OCI-LY7 (cell line): ENCODE measurements around the gene KAZALD1. TPM values are rescaled to one million over a fixed set of nuclear protein-coding genes. Genes with fewer than 3 reads are reported as not detected.

Experiments used
- BruUV-seq: library from RNA; stranded (reverse); fragments of 400-500 nt; replicated peaks from 2 replicates; lab custom pipeline; 2021; lab: Mats Ljungman, UMichigan
- CTCF ChIA-PET: fragments of 300-600 bp; sonication (Branson Sonifier 250); formaldehyde crosslinking; loops from one replicate; lab custom pipeline; 2022; ENCODE audit warnings: antibody characterized with exemption; ENCODE audit not compliant: unreplicated experiment; lab: Charles Lee
- POLR2A ChIA-PET: fragments of 300-600 bp; sonication (Branson Sonifier 250); formaldehyde crosslinking; loops from one replicate; lab custom pipeline; 2022; ENCODE audit warnings: antibody characterized with exemption; lab: Charles Lee
- DNase-seq: peaks from one replicate; pipeline ENCODE4 v3.0.0-alpha.2; 2015; ENCODE audit warnings: low spot score
- H2AFZ ChIP-seq: fragments of 200-600 bp; sonication (generic), shearing (Covaris generic); 2 replicates; pipeline ENCODE4 v1.6.1; 2014; ENCODE audit warnings: mild to moderate bottlenecking, antibody characterized with exemption, low read length, moderate library complexity
- H3K27ac ChIP-seq: fragments of 200-600 bp; sonication (generic); 2 replicates; pipeline ENCODE4 v1.5.1; 2014; ENCODE audit warnings: mixed run types, low read depth, mild to moderate bottlenecking, moderate library complexity, low read length, inconsistent platforms; ENCODE audit not compliant: poor library complexity, severe bottlenecking
- H3K36me3 ChIP-seq: fragments of 200-600 bp; sonication (generic); 2 replicates; pipeline ENCODE4 v1.6.1; 2014; ENCODE audit warnings: mild to moderate bottlenecking, antibody characterized with exemption, low read length, moderate library complexity, mixed read lengths; ENCODE audit not compliant: insufficient read depth
- H3K4me1 ChIP-seq: fragments of 200-600 bp; sonication (generic); 2 replicates; pipeline ENCODE4 v1.5.1; 2014; ENCODE audit warnings: mild to moderate bottlenecking, low read length; ENCODE audit not compliant: insufficient read depth, poor library complexity, severe bottlenecking
- H3K4me2 ChIP-seq: fragments of 200-600 bp; sonication (generic); 2 replicates; pipeline ENCODE4 v1.6.1; 2014; ENCODE audit warnings: mild to moderate bottlenecking, low read length
- H3K4me3 ChIP-seq: fragments of 200-600 bp; sonication (generic); 2 replicates; pipeline ENCODE4 v1.5.1; 2014; ENCODE audit warnings: mild to moderate bottlenecking, low read depth, low read length; ENCODE audit not compliant: poor library complexity, severe bottlenecking
- H3K79me2 ChIP-seq: fragments of 200-600 bp; sonication (generic); 2 replicates; pipeline ENCODE4 v1.6.1; 2016; ENCODE audit warnings: low read depth, mild to moderate bottlenecking, low read length, moderate library complexity, mixed read lengths; ENCODE audit not compliant: insufficient read depth
- H3K9me2 ChIP-seq: fragments of 200-600 bp; sonication (generic); 2 replicates; pipeline ENCODE4 v1.6.1; 2016; ENCODE audit warnings: mild to moderate bottlenecking, low read length, mixed read lengths; ENCODE audit not compliant: insufficient read depth
- H3K9me3 ChIP-seq: fragments of 200-600 bp; sonication (generic); 2 replicates; pipeline ENCODE4 v1.6.1; 2014; ENCODE audit warnings: mild to moderate bottlenecking, mixed run types, low read length, mixed read lengths
- H4K20me1 ChIP-seq: fragments of 200-600 bp; sonication (generic); 2 replicates; pipeline ENCODE4 v1.6.1; 2014; ENCODE audit warnings: mild to moderate bottlenecking, antibody characterized with exemption, low read length, moderate library complexity, mixed read lengths; ENCODE audit not compliant: insufficient read depth
- EZH2phosphoT487 ChIP-seq: fragments of 200-600 bp; sonication (generic); IDR thresholded peaks from 2 replicates; pipeline ENCODE4 v1.6.1; 2018; ENCODE audit warnings: low read depth, borderline replicate concordance, mild to moderate bottlenecking, mixed run types, antibody characterized with exemption, low read length, moderate library complexity, mixed read lengths
- intact Hi-C: fragments of 100-400 bp; cut with micrococcal nuclease; formaldehyde crosslinking; loops from one replicate; pipeline ENCODE4 v1.10.0; 2022; ENCODE audit not compliant: unreplicated experiment
- total RNA-seq, 2 experiments: library from RNA; depleted of rRNA in 1 of 2; stranded (reverse); fragments of >200 nt in 1 of 2; shearing (Covaris generic) in 1 of 2; gene quantifications; 2 replicates each; pipeline ENCODE4 v1.2.3, GENCODE V29; 2014 to 2022
- TF ChIP-seq, protein P1 (sequence below): fragments of 200-600 bp; sonication (generic); conservative IDR thresholded peaks from 2 replicates; pipeline ENCODE4 v1.5.1; 2014; ENCODE audit warnings: mild to moderate bottlenecking, antibody characterized with exemption, low read length, moderate library complexity, mixed read lengths

The KAZALD1 gene
- total RNA-seq, 2 experiments from 2014 or later, result 18.8 to 36.4 TPM

GRCh38 chr10:101030496-101031127 lies 31.2 kb upstream of the KAZALD1 start:
- H3K9me3 ChIP-seq, result no peaks in the 10 kb centered on the region
- H3K79me2 ChIP-seq, result no peaks in the 10 kb centered on the region
- POLR2A ChIA-PET, result interaction anchor here (0.6 kb wide), 1 partner anchor 41 kb away, joined by 3 read pairs; no protein-coding TSS in a partner anchor
- intact Hi-C loops, result no loop called here
- peak overlapping the region; percentile 38 for H3K4me3 ChIP-seq
- H3K4me2 ChIP-seq, result peak overlapping the region; percentile 65
- no peak overlapping the region for H2AFZ ChIP-seq
- no peak for DNase-seq
- no peaks in the 10 kb centered on the region for H3K36me3 ChIP-seq
- CTCF ChIA-PET, result interaction anchor here (0.6 kb wide), 2 partner anchors 31 to 1216 kb away, joined by 3 to 4 read pairs; partner anchors contain the start of gene KAZALD1
- H3K27ac ChIP-seq, result no peak overlapping the region
- TF ChIP-seq EZH2phosphoT487, result no peak
- TF ChIP-seq, protein P1, sequence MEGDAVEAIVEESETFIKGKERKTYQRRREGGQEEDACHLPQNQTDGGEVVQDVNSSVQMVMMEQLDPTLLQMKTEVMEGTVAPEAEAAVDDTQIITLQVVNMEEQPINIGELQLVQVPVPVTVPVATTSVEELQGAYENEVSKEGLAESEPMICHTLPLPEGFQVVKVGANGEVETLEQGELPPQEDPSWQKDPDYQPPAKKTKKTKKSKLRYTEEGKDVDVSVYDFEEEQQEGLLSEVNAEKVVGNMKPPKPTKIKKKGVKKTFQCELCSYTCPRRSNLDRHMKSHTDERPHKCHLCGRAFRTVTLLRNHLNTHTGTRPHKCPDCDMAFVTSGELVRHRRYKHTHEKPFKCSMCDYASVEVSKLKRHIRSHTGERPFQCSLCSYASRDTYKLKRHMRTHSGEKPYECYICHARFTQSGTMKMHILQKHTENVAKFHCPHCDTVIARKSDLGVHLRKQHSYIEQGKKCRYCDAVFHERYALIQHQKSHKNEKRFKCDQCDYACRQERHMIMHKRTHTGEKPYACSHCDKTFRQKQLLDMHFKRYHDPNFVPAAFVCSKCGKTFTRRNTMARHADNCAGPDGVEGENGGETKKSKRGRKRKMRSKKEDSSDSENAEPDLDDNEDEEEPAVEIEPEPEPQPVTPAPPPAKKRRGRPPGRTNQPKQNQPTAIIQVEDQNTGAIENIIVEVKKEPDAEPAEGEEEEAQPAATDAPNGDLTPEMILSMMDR, result no peak
- no peaks in the 10 kb centered on the region for H3K4me1 ChIP-seq
- BruUV-seq, result no TSS peak
- H3K9me2 ChIP-seq, result no peaks in the 10 kb centered on the region
- no peaks in the 10 kb centered on the region; the same call in 1 of the 2 replicates for H4K20me1 ChIP-seq

DNA sequence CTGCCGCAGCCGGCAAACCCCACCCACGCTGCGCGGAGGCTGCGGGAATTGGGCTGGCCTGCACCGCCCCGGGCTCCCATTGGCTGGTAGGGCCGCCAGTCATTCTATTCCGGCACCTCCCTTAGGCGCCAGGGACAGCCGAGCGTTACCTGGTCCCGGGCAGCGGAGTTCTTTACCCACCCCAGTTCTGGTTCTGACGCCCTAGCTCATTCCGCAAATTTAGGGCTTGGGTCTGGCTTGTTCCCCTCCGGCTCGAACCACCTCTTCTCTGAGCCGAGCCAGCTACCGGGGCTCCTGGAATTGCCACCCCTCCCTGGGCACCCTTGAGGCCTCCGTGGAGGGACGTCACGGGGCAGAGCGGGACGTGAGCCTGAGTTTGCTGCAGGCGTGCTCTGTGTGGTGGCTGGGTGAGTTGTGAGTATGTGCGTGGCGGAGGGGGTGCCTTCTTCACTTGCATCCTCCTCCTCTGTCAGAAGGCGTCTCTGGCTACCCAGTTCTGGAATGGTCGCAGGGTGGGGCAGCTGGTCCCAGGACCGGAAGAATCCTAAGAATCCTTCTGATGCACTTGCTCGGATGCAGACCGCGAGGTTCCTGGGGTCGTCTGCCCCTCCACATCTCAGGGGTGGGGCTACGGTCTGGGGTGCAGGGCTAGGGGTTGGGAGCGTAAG lies 30.5 kb upstream of the KAZALD1 start, which contains the start of the genes PDZD7 and SFXN3:
PDZD7 (minus strand) TSS at position 2 of the 668 bp plus-strand sequence. CDS start 910 bp downstream, outside the sequence.
SFXN3 (plus strand) TSS at position 107 of the 668 bp plus-strand sequence. CDS start 3,461 bp downstream, outside the sequence.
- no peaks in the 10 kb centered on the region for H3K4me1 ChIP-seq
- H3K79me2 ChIP-seq, result no peaks in the 10 kb centered on the region
- peak; percentile 79 for DNase-seq
- intact Hi-C loops, result no loop called here
- H3K27ac ChIP-seq, result no peak within 1 kb of the TSS
- no peaks in the 10 kb centered on the region for H3K36me3 ChIP-seq
- H3K9me2 ChIP-seq, result no peaks in the 10 kb centered on the region
- BruUV-seq, result no TSS peak
- TF ChIP-seq, protein P1, result no peak
- no peak for TF ChIP-seq EZH2phosphoT487
- CTCF ChIA-PET, result no interaction called here
- H3K4me2 ChIP-seq, result peak within 1 kb of the TSS; percentile 65
- H2AFZ ChIP-seq, result 0 out of 2 replicates have a peak within 1 kb of the TSS, but pooled peaks have one; percentile 44
- POLR2A ChIA-PET, result interaction anchor here (0.6 kb wide), 1 partner anchor 41 kb away, joined by 3 read pairs; no protein-coding TSS in a partner anchor
- no peaks in the 10 kb centered on the region; the same call in 1 of the 2 replicates for H4K20me1 ChIP-seq
- H3K9me3 ChIP-seq, result no peaks in the 10 kb centered on the region
- H3K4me3 ChIP-seq, result peak within 1 kb of the TSS; percentile 38
